SK-N-SH treated with all-trans-retinoic acid at 6 μM for 48 hours (cell line): Measurements from ENCODE around the gene S100PBP.

Source experiments
- ARNTL ChIP-seq: fragments of 450-650 bp; formaldehyde crosslinking; IDR thresholded peaks from 2 replicates; pipeline ENCODE4 v1.5.0; 2020; ENCODE audit warnings: low read depth, mild to moderate bottlenecking, moderate library complexity, borderline replicate concordance
- ZC3H10 ChIP-seq: fragments of 250-450 bp; sonication (Bioruptor Pico); IDR thresholded peaks from 2 replicates; pipeline ENCODE4 v1.5.1; 2021; ENCODE audit warnings: mild to moderate bottlenecking, moderate library complexity
- ZNF565 ChIP-seq: fragments of 450-650 bp; formaldehyde crosslinking; conservative IDR thresholded peaks from 2 replicates; pipeline ENCODE4 v1.5.0; 2020; ENCODE audit warnings: low read depth, mild to moderate bottlenecking, moderate library complexity
- ZNF8 ChIP-seq: fragments of 450-650 bp; formaldehyde crosslinking; IDR thresholded peaks from 2 replicates; pipeline ENCODE4 v1.5.0; 2020; ENCODE audit warnings: mild to moderate bottlenecking, moderate library complexity
- TF ChIP-seq, protein P1 (sequence below): fragments of 250-450 bp; sonication (Bioruptor Pico); IDR thresholded peaks from 2 replicates; pipeline ENCODE4 v1.8.0; 2020; ENCODE audit warnings: mild to moderate bottlenecking, moderate library complexity, borderline replicate concordance
- TF ChIP-seq, protein P2 (sequence below): fragments of 250-450 bp; sonication (Bioruptor Pico); IDR thresholded peaks from 2 replicates; pipeline ENCODE4 v1.8.0; 2021; ENCODE audit warnings: low read depth, mild to moderate bottlenecking, moderate library complexity, borderline replicate concordance

DNA sequence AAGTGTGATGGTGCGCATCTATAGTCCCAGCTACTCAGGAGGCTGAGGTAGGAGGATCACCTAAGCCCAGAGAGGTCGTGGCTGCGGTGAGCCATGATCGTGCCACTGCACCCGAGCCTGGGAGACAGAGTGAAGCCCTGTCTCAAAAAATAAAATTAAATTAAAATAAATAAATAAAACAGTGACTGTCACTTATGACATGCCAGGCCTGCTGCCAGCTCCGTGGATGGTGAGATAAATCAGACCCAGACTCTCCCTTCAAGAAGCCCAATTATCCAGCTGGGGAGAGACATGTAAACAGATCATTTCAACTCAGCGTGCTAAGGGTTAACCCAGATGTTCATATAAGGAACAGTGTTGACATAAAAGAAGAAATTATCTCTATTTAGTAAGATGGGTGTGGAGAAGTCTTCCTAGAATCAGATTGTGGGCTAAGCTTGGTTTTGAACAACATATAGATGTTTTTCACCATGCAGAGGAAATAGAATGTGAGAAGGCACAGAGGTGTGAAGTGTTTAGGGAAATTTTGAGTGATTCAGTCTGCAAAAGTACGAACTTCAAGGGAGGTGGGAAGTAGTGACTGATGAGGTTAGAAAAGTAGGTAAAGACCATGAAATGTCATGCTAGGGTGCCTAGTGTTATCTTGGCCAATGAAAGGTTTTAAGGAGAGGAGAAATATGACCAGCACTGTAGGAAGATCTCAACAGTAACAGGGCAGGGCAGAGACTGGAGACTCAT lies 18.6 kb upstream of the S100PBP start:
- TF ChIP-seq ZNF8 (CRISPR knock-in tag) (no peak), ZNF565 (CRISPR knock-in tag) (no peak), ARNTL (CRISPR knock-in tag) (no peak), ZC3H10 (CRISPR knock-in tag) (no peak)
- TF ChIP-seq, protein P1, sequence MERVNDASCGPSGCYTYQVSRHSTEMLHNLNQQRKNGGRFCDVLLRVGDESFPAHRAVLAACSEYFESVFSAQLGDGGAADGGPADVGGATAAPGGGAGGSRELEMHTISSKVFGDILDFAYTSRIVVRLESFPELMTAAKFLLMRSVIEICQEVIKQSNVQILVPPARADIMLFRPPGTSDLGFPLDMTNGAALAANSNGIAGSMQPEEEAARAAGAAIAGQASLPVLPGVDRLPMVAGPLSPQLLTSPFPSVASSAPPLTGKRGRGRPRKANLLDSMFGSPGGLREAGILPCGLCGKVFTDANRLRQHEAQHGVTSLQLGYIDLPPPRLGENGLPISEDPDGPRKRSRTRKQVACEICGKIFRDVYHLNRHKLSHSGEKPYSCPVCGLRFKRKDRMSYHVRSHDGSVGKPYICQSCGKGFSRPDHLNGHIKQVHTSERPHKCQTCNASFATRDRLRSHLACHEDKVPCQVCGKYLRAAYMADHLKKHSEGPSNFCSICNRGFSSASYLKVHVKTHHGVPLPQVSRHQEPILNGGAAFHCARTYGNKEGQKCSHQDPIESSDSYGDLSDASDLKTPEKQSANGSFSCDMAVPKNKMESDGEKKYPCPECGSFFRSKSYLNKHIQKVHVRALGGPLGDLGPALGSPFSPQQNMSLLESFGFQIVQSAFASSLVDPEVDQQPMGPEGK (CRISPR knock-in tag): no peak
- TF ChIP-seq, protein P2, sequence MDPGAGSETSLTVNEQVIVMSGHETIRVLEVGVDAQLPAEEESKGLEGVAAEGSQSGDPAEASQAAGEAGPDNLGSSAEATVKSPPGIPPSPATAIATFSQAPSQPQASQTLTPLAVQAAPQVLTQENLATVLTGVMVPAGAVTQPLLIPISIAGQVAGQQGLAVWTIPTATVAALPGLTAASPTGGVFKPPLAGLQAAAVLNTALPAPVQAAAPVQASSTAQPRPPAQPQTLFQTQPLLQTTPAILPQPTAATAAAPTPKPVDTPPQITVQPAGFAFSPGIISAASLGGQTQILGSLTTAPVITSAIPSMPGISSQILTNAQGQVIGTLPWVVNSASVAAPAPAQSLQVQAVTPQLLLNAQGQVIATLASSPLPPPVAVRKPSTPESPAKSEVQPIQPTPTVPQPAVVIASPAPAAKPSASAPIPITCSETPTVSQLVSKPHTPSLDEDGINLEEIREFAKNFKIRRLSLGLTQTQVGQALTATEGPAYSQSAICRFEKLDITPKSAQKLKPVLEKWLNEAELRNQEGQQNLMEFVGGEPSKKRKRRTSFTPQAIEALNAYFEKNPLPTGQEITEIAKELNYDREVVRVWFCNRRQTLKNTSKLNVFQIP (CRISPR knock-in tag): no peak
